ENCODE measurements around the gene ACTL7A. TPM values are rescaled to one million over a fixed set of nuclear protein-coding genes. Genes with fewer than 3 reads are reported as not detected.

Gene ACTL7A
- total and polyA plus RNA-seq, 2 of the 13 experiments (the other 11 are each of a cell fraction or from before 2014, with no cell fraction given), result not detected

DNA sequence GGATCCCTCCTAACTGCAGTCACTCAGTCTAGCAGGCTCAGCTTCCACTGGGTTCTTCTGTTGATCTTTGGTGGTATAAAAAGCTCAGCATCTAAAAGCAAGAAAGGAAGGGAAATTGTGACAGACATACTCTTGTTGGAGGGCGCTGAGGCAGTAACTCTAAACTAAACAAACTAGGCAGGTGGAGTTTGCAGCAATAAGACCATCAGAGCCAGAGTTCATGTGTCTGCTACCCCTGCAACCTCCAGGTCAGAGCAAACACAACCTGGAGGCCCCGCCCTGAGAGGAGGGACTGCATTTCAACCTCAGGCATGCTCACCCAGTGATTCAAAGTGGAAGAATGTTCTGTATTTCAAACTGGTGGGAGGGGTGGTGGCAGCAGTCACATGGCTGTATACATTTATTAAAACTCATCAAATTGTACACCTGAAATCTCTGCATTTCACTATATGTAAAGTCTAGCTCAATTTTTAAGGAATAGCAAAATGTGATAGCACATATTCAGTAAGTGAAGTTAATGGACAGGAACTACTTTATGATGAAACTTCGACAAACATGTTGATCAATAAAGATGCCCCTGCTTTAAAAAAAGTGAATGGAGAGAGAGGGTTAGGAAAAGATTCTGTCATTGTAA lies 7.1 kb downstream of the ACTL7A start (continued):
- TF ChIP-seq FUBP1 (CRISPR knock-in tag; IDR thresholded peaks at IDR 0.05; ENCODE audit: borderline replicate concordance) (0 out of 2 replicates have a peak, but pooled peaks have one; percentile 29), TRIM22 (IDR thresholded peaks at IDR 0.05) (no peak), ZNF543 (CRISPR knock-in tag; IDR thresholded peaks at IDR 0.05) (no peak), ATAD3A (CRISPR knock-in tag; IDR thresholded peaks at IDR 0.05) (no peak), TBX2 (CRISPR knock-in tag; IDR thresholded peaks at IDR 0.05; ENCODE audit: borderline replicate concordance) (peak; percentile 82), POLR2A (IDR thresholded peaks at IDR 0.05; ENCODE audit: insufficient read depth in 1 of 2, low read depth in 2 of 2, low read length in 2 of 2) (peak; percentile 44 to 54; a peak in 3 of 4 replicates), HMG20B (CRISPR knock-in tag; conservative IDR thresholded peaks at IDR 0.05) (peak; percentile 36; the same call in 1 of the 2 replicates), KDM3A (CRISPR knock-in tag; IDR thresholded peaks at IDR 0.05; ENCODE audit: low read depth) (no peak), ZFP90 (CRISPR knock-in tag; IDR thresholded peaks at IDR 0.05; ENCODE audit: borderline replicate concordance) (no peak), ZNF275 (CRISPR knock-in tag; IDR thresholded peaks at IDR 0.05; ENCODE audit: borderline replicate concordance) (no peak), SOX13 (IDR thresholded peaks at IDR 0.05) (no peak), SOX13 (CRISPR knock-in tag; conservative IDR thresholded peaks at IDR 0.05 in 1 of 2, IDR thresholded peaks at IDR 0.05 in 1 of 2) (peak in 1 of 2 experiments; percentile 70; a peak in 1 of 4 replicates), ZBTB34 (CRISPR knock-in tag; IDR thresholded peaks at IDR 0.05) (peak; percentile 59; the same call in 1 of the 2 replicates), ZNF879 (CRISPR knock-in tag; IDR thresholded peaks at IDR 0.05) (no peak), SP5 (CRISPR knock-in tag; IDR thresholded peaks at IDR 0.05; ENCODE audit: borderline replicate concordance, low read depth) (peak; percentile 88), HNRNPL (IDR thresholded peaks at IDR 0.05; ENCODE audit: low read depth, low read length) (no peak), ZFP36L2 (CRISPR knock-in tag; IDR thresholded peaks at IDR 0.05) (no peak), DNMT3B (CRISPR knock-in tag; conservative IDR thresholded peaks at IDR 0.05) (no peak), SUZ12 (IDR thresholded peaks at IDR 0.05; ENCODE audit: low read depth, low read length) (no peak), ZSCAN20 (CRISPR knock-in tag; IDR thresholded peaks at IDR 0.05; ENCODE audit: borderline replicate concordance) (no peak)
- TF ChIP-seq, protein P1, sequence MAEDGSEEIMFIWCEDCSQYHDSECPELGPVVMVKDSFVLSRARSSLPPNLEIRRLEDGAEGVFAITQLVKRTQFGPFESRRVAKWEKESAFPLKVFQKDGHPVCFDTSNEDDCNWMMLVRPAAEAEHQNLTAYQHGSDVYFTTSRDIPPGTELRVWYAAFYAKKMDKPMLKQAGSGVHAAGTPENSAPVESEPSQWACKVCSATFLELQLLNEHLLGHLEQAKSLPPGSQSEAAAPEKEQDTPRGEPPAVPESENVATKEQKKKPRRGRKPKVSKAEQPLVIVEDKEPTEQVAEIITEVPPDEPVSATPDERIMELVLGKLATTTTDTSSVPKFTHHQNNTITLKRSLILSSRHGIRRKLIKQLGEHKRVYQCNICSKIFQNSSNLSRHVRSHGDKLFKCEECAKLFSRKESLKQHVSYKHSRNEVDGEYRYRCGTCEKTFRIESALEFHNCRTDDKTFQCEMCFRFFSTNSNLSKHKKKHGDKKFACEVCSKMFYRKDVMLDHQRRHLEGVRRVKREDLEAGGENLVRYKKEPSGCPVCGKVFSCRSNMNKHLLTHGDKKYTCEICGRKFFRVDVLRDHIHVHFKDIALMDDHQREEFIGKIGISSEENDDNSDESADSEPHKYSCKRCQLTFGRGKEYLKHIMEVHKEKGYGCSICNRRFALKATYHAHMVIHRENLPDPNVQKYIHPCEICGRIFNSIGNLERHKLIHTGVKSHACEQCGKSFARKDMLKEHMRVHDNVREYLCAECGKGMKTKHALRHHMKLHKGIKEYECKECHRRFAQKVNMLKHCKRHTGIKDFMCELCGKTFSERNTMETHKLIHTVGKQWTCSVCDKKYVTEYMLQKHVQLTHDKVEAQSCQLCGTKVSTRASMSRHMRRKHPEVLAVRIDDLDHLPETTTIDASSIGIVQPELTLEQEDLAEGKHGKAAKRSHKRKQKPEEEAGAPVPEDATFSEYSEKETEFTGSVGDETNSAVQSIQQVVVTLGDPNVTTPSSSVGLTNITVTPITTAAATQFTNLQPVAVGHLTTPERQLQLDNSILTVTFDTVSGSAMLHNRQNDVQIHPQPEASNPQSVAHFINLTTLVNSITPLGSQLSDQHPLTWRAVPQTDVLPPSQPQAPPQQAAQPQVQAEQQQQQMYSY (CRISPR knock-in tag; IDR thresholded peaks at IDR 0.05), result no peak

Data from HepG2 (cell line).